ENCODE measurements around the gene VSIG8. TPM values are rescaled to one million over a fixed set of nuclear protein-coding genes. Genes with fewer than 3 reads are reported as not detected.

VSIG8 gene
- total and polyA plus RNA-seq, 12 donors, result 0.06 to 0.80 (median 0.17) TPM; not detected in 8

DNA sequence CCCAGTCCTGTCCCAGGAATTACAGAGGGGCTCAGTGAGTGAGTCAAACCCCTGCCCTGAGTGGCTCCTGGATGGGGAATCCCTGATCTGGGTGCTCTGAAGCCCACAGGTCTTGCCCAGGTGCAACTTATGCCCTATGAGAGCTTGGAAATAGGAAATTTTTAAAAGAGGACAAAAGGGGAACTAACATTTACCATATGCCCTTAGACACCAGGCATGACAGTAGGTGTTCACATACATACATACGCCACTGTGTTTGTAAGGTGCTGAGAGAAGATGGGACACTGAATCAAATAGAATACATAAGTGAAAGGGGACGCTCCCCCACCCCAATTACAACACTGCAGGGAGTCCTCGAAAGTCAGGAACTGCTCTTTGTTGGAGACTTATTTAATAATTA, 36.1 kb upstream of the VSIG8 start:
- WGBS, 4 donors, result 84 to 94% (median 88%) methylated on average over 3 of the region's 3 CpGs
- Histone ChIP-seq H3K27me3 (no peaks in the 10 kb centered on the region), H3K4me3 (no peak overlapping the region), H3K9me3 (replicated peaks in 1 of 3) (no peaks in the 10 kb centered on the region), H3K36me3 (replicated peaks in 1 of 2) (no peaks in the 10 kb centered on the region), H3K27ac (no peak overlapping the region), H3K4me1 (replicated peaks in 1 of 2) (peaks cover 3 to 18% of the 10 kb centered on the region in 2 donors)
- intact Hi-C loops (cut with DNase I), result no loop called here
- TF ChIP-seq POLR2A (IDR thresholded peaks at IDR 0.05), result no peak
- TF ChIP-seq, protein P1, sequence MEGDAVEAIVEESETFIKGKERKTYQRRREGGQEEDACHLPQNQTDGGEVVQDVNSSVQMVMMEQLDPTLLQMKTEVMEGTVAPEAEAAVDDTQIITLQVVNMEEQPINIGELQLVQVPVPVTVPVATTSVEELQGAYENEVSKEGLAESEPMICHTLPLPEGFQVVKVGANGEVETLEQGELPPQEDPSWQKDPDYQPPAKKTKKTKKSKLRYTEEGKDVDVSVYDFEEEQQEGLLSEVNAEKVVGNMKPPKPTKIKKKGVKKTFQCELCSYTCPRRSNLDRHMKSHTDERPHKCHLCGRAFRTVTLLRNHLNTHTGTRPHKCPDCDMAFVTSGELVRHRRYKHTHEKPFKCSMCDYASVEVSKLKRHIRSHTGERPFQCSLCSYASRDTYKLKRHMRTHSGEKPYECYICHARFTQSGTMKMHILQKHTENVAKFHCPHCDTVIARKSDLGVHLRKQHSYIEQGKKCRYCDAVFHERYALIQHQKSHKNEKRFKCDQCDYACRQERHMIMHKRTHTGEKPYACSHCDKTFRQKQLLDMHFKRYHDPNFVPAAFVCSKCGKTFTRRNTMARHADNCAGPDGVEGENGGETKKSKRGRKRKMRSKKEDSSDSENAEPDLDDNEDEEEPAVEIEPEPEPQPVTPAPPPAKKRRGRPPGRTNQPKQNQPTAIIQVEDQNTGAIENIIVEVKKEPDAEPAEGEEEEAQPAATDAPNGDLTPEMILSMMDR (IDR thresholded peaks at IDR 0.05), result no peak
- DNase-seq, result no peak

DNA sequence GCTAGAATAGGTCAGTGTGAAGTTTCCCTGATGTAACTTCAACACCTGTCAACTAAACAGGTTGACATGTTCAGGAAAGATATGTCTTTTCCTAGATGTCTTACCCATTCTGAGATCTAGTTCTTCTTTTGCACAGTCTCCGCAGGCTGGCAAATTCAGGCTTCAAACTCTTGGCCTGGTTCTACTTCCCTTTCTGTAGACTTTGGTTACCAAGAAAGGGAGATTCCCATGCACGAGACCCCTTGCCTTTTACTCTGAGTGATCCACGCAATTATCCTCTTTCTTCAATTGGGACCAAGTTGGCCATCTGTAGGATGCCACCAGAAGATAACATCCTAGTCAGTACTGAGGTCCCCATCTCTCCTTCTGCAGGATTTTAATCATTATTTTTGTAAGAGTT, 35.5 kb upstream of the VSIG8 start:
- H3K4me3 ChIP-seq, result no peak overlapping the region
- no peaks in the 10 kb centered on the region for H3K36me3 ChIP-seq (replicated peaks in 1 of 2)
- intact Hi-C loops (cut with DNase I), result no loop called here
- no peak for DNase-seq
- no peaks in the 10 kb centered on the region for H3K27me3 ChIP-seq
- WGBS, 4 donors, result 78 to 90% (median 81%) methylated on average over 3 of the region's 3 CpGs
- H3K9me3 ChIP-seq (replicated peaks in 1 of 3), result no peaks in the 10 kb centered on the region
- no peak for TF ChIP-seq POLR2A (IDR thresholded peaks at IDR 0.05)
- TF ChIP-seq, protein P1 (IDR thresholded peaks at IDR 0.05), result no peak
- peaks cover 3 to 18% of the 10 kb centered on the region in 2 donors for H3K4me1 ChIP-seq (replicated peaks in 1 of 2)
- H3K27ac ChIP-seq, result no peak overlapping the region

DNA sequence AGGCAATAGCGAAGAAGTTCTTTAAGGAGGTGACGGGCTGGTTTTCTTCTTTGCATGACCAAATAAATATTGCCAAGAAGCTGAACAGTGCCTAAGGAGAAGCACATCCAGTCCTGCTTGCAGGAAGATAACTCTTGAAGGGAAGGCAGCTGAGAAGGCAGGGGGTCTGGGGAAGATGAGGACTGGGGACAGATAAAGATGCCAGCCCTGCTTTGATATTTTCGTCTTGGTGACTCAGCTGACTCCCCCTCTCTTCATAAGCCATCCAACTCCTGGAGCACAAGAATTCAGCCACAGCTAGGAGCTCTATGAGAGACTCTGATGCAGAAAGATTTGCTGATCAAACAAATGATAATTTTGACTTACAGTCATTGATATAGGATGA, 34.1 kb upstream of the VSIG8 start:
- no peak for DNase-seq
- Histone ChIP-seq H3K9me3 (replicated peaks in 1 of 3) (no peaks in the 10 kb centered on the region), H3K4me3 (no peak overlapping the region), H3K4me1 (replicated peaks in 1 of 2) (peaks cover 3 to 18% of the 10 kb centered on the region in 2 donors), H3K27ac (no peak overlapping the region), H3K36me3 (replicated peaks in 1 of 2) (no peaks in the 10 kb centered on the region), H3K27me3 (no peaks in the 10 kb centered on the region)
- TF ChIP-seq POLR2A (IDR thresholded peaks at IDR 0.05), result no peak
- TF ChIP-seq, protein P1 (IDR thresholded peaks at IDR 0.05), result no peak
- 65 to 78% (median 69%) methylated on average over 3 of the region's 3 CpGs for WGBS, 4 donors
- intact Hi-C loops (cut with DNase I), result no loop called here

DNA sequence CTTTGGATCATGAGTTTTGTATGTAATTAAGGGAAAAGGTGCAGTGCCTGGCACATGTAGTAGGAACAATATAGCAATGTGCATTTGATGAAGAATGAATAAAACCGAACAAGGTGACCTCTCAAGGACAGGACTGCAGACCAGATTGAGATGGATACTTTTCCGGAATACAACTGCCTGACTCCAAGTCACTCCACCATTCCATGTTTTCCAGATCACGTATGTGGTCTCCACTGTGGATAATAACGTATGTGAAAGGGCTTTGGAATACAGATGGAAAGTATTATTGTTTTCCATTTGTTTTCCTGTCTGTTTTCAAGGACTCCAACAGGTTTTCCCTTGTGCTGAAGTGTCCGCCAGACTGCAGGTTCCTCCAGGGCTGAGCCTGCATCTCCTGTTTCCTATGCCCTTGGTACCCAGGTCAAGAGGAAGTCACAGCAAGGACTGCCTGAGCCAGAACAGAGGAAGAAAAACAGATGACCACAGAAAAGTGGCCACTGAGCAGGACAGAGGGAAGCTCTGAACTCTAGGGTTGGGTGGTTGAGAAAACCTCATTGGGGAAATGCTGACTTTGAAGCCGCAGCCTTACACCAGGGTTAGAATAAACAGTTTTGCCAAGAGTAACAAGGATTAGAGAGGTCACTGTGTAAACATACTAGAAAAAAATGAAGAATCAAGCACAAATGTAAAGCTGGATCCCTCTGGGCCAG, 33.5 kb upstream of the VSIG8 start:
- intact Hi-C loops (cut with DNase I), result no loop called here
- no peaks in the 10 kb centered on the region for H3K27me3 ChIP-seq
- 55 to 71% (median 66%) methylated on average over 6 of the region's 6 CpGs for WGBS, 4 donors
- no peak for TF ChIP-seq POLR2A (IDR thresholded peaks at IDR 0.05)
- TF ChIP-seq, protein P1 (IDR thresholded peaks at IDR 0.05), result no peak
- H3K4me3 ChIP-seq, result no peak overlapping the region
- peak in 1 of 7 donors; percentile 21 for DNase-seq
- H3K9me3 ChIP-seq (replicated peaks in 1 of 3), result no peaks in the 10 kb centered on the region
- peaks cover 3 to 23% of the 10 kb centered on the region in 2 donors for H3K4me1 ChIP-seq (replicated peaks in 1 of 2)
- H3K36me3 ChIP-seq (replicated peaks in 1 of 2), result no peaks in the 10 kb centered on the region
- no peak overlapping the region for H3K27ac ChIP-seq
